GM12875 (cell line): Measurements from ENCODE around the gene PRKCB.
"Not testable (repeated sequence)": the region's sequence is repeated elsewhere in the genome, so short reads cannot be mapped to it uniquely, and the experiment has no call there.

ENCODE experiments used
- H3K4me3 ChIP-seq: one replicate; pipeline ENCODE4 v1.5.1; 2011; ENCODE audit warnings: low read depth, low read length, control low read depth
- TF ChIP-seq, protein P1 (sequence below): IDR thresholded peaks from 2 replicates; pipeline ENCODE4 v1.5.1; 2011; ENCODE audit warnings: low read depth, mild to moderate bottlenecking, control low read depth, inconsistent platforms, low read length, moderate library complexity, borderline replicate concordance; ENCODE audit not compliant: insufficient read depth

PRKCB gene

DNA sequence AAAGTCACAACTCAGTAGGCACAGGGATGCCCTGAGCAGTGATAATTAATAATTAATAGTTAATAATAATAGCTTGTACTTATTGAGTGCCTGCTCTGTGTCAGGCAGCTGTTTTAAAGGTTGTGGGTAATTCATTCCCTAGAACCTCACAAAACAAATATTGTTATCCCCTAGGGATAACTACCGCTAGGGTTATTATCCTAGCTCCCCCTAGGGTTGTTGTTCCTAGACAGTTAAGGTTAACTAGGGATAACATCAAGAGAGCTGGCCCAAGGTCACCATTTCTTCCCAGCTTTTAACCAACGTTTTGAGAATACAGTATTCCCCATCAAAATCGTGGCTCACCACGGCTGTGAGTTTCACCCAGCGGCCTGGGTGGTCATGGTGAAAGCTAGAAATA lies 180.1 kb downstream of the PRKCB start:
- no peak overlapping the region for H3K4me3 ChIP-seq
- TF ChIP-seq, protein P1, sequence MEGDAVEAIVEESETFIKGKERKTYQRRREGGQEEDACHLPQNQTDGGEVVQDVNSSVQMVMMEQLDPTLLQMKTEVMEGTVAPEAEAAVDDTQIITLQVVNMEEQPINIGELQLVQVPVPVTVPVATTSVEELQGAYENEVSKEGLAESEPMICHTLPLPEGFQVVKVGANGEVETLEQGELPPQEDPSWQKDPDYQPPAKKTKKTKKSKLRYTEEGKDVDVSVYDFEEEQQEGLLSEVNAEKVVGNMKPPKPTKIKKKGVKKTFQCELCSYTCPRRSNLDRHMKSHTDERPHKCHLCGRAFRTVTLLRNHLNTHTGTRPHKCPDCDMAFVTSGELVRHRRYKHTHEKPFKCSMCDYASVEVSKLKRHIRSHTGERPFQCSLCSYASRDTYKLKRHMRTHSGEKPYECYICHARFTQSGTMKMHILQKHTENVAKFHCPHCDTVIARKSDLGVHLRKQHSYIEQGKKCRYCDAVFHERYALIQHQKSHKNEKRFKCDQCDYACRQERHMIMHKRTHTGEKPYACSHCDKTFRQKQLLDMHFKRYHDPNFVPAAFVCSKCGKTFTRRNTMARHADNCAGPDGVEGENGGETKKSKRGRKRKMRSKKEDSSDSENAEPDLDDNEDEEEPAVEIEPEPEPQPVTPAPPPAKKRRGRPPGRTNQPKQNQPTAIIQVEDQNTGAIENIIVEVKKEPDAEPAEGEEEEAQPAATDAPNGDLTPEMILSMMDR = no peak

DNA sequence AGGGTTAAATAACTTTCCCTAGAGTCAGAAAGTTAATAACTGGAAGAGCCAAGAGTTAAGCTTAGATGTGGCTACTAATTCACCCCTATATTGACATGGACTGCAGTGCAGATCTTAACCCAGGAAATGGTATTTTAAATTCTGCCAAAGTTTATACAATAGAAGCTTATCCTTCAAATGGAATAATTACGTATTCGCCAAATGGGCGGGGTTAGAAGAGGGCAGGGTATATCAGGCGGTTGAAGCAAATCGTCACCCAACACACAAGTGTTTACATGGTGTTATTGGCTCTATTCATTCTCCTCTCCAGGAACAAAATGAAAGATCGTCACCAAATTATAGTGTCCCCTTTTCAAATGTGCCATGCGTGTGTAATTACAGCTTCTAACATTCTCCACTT lies 182.7 kb downstream of the PRKCB start:
- TF ChIP-seq, protein P1 = no peak
- no peak overlapping the region for H3K4me3 ChIP-seq

DNA sequence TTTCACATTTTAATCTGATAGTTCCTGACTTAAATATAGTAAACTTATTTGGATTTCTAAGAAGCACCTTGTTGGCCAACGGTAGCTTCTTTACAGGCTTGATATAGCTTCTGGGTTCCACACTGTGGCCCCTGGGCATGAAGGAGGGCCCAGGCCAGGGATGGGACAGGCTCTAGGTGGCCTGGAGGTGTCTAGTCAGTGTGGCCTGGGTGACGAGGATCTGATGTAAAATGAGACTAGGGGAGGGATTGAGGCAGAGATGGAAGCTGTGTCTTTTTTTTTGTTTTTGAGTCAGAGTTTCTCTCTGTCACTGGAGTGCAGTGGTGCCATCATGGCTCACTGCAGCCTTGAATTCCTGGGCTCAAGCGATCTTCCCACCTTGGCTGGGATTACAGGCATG lies 187.0 kb downstream of the PRKCB start:
- TF ChIP-seq, protein P1 = no peak
- H3K4me3 ChIP-seq = no peak overlapping the region

DNA sequence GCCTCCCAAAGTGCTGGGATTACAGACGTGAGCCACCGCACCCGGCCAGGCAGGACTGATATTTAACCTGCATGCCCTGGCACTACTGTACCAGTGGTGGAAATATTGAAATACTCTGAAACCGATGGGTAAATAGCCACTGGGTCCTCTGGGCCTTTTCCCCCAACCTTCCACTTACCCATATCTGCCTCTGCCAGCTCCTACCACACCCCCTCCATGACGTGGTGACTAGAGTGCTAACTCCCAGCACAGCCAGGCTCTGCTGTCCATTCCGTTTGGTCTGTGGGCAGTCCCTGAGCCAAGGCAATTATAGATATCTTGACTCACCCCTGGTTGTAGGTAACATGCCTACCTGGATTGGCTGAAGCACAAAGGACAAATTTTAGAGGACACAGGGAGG lies 187.8 kb downstream of the PRKCB start:
- H3K4me3 ChIP-seq = no peak overlapping the region
- TF ChIP-seq, protein P1 = no peak

DNA sequence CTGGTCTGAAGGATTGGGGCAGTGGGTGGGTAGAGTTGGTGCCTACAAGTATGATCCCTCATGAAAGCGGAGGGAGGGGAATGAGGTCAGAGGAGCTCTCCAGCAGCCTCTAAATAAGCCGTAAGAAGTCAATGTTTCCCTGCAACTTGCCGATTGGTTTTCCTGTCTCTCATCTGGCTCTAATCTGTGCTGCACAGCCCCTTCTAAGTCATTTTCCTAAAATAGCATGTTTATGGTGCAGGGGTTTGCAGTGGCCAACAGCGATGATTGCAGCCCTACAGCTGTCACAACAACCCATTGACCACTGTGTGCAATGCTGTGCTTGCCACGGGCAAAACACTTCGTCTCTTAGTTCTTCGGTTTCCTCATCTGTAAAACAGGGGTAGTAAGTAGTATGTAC lies 189.2 kb downstream of the PRKCB start:
- H3K4me3 ChIP-seq = no peak overlapping the region
- TF ChIP-seq, protein P1 = no peak

DNA sequence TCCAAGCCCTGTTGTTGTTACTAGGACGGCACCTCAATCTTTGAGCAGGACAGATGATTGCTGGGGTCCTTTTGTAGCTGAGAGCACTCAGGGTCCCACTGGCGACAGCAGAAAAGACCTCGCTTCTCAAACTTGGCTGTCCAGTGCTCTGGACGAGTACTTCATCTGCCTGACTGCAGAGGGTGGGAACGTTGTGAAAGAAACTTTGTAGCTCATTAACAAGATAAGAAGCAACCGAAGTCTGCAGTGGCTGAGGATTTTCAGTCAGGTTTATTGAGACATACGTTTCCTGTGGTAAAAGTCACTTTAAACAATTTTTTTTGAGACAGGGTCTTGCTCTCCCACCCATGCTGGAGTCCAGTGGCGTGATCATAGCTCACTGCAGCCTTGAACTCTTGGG lies 191.7 kb downstream of the PRKCB start:
- no peak overlapping the region for H3K4me3 ChIP-seq
- TF ChIP-seq, protein P1 = no peak

DNA sequence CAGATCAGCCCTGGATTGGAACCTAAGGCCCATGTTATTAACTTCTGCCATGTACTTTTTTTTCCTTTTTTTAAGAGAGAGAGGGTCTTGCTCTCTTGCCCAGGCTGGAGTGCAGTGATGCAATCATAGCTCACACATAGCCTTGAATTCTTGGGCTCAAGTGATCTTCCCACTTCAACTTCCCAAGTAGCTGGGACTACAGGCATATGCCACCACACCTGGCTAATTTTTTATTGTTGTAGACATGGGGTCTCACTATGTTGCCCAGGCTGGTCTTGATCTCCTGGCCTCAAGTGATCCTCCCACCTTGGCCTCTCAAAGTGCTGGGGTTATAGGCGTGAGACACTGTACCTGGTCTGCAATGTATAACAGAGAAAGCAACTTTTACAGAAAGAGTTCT lies 194.1 kb downstream of the PRKCB start:
- not testable (repeated sequence) for H3K4me3 ChIP-seq
